WTC11 (cell line): ENCODE results near the gene SNAI1. TPM values are rescaled to one million over a fixed set of nuclear protein-coding genes. Genes with fewer than 3 reads are reported as not detected.

Experiments
- ATAC-seq: fragments of 200-7000 bp; cut with Tn5 transposase; 2 replicates; pipeline ENCODE4 v1.10.0; 2021; ENCODE audit warnings: mild to moderate bottlenecking, moderate library complexity
- CTCF ChIA-PET: fragments of 300-600 bp; sonication (Branson Sonifier 250); formaldehyde crosslinking; loops from one replicate; lab custom pipeline; 2021; ENCODE audit warnings: antibody characterized with exemption; lab: Charles Lee
- POLR2A ChIA-PET: fragments of 350-600 bp; sonication (Branson Sonifier 250); formaldehyde crosslinking; loops from one replicate; lab custom pipeline; 2021; ENCODE audit warnings: antibody characterized with exemption; lab: Charles Lee
- DNase-seq: peaks from one replicate; pipeline ENCODE4 v3.0.0; 2021; ENCODE audit warnings: low spot score
- H3K27ac Mint-ChIP-seq: 2 replicates; pipeline ENCODE4 v1.8.0; 2021; ENCODE audit warnings: mixed read lengths
- H3K27me3 Mint-ChIP-seq: 2 replicates; pipeline ENCODE4 v1.8.0; 2021; ENCODE audit warnings: low read depth, mild to moderate bottlenecking, moderate library complexity, mixed read lengths
- H3K36me3 Mint-ChIP-seq: 2 replicates; pipeline ENCODE4 v1.8.0; 2021; ENCODE audit warnings: mixed read lengths
- H3K4me1 Mint-ChIP-seq: 2 replicates; pipeline ENCODE4 v1.8.0; 2022; ENCODE audit warnings: mixed read lengths
- H3K4me3 Mint-ChIP-seq: 2 replicates; pipeline ENCODE4 v1.8.0; 2021; ENCODE audit warnings: mild to moderate bottlenecking, moderate library complexity, mixed read lengths
- H3K9me3 Mint-ChIP-seq: 2 replicates; pipeline ENCODE4 v1.8.0; 2021; ENCODE audit warnings: mixed read lengths
- EMX1 ChIP-seq: fragments of 250-450 bp; sonication (Bioruptor Pico); IDR thresholded peaks from 2 replicates; pipeline ENCODE4 v1.8.0; 2021; ENCODE audit warnings: mild to moderate bottlenecking
- FOXJ3 ChIP-seq: sonication (generic); formaldehyde crosslinking; IDR thresholded peaks from 2 replicates; pipeline ENCODE4 v1.9.0; 2021; ENCODE audit warnings: missing genetic modification reagents, mild to moderate bottlenecking, borderline replicate concordance
- GABPB1 ChIP-seq: sonication (generic); formaldehyde crosslinking; IDR thresholded peaks from 2 replicates; pipeline ENCODE4 v1.8.1; 2023; ENCODE audit warnings: mild to moderate bottlenecking, missing genetic modification reagents
- IRF1 ChIP-seq: sonication (generic); formaldehyde crosslinking; IDR thresholded peaks from 2 replicates; pipeline ENCODE4 v1.8.0; 2023; ENCODE audit warnings: missing genetic modification reagents
- IRF2 ChIP-seq: sonication (generic); formaldehyde crosslinking; IDR thresholded peaks from 2 replicates; pipeline ENCODE4 v1.8.0; 2022; ENCODE audit warnings: low read depth, missing genetic modification reagents, borderline replicate concordance
- SMAD4 ChIP-seq: sonication (generic); formaldehyde crosslinking; IDR thresholded peaks from 2 replicates; pipeline ENCODE4 v1.8.0; 2022; ENCODE audit warnings: mild to moderate bottlenecking, missing genetic modification reagents
- ZBTB21 ChIP-seq: sonication (generic); formaldehyde crosslinking; IDR thresholded peaks from 2 replicates; pipeline ENCODE4 v1.8.1; 2023; ENCODE audit warnings: mild to moderate bottlenecking, missing genetic modification reagents, borderline replicate concordance
- ZNF121 ChIP-seq: sonication (generic); formaldehyde crosslinking; IDR thresholded peaks from 2 replicates; pipeline ENCODE4 v1.8.0; 2023; ENCODE audit warnings: missing genetic modification reagents
- ZNF281 ChIP-seq: sonication (generic); formaldehyde crosslinking; IDR thresholded peaks from 2 replicates; pipeline ENCODE4 v1.8.0; 2023; ENCODE audit warnings: mild to moderate bottlenecking, missing genetic modification reagents
- ZNF317 ChIP-seq: sonication (generic); formaldehyde crosslinking; IDR thresholded peaks from 2 replicates; pipeline ENCODE4 v1.8.1; 2023; ENCODE audit warnings: low read depth, mild to moderate bottlenecking, moderate library complexity, missing genetic modification reagents, borderline replicate concordance
- ZNF532 ChIP-seq: fragments of 250-450 bp; sonication (Bioruptor Pico); IDR thresholded peaks from 2 replicates; pipeline ENCODE4 v1.9.0; 2021; ENCODE audit warnings: mild to moderate bottlenecking, borderline replicate concordance
- total RNA-seq: library from RNA; stranded (reverse); gene quantifications from 3 replicates; pipeline ENCODE4 v1.2.3, GENCODE V29; 2021
- TF ChIP-seq, protein P1 (sequence below): sonication (generic); formaldehyde crosslinking; IDR thresholded peaks from 2 replicates; pipeline ENCODE4 v1.8.1; 2023; ENCODE audit warnings: mild to moderate bottlenecking, moderate library complexity, missing genetic modification reagents

Gene SNAI1
- total RNA-seq, 1 experiment from 2014 or later, result 7.9 TPM

GRCh38 chr20:50020288-50020687, 37.5 kb downstream of the SNAI1 start (continued):
- no peak for TF ChIP-seq ZNF532 (CRISPR knock-in tag)

DNA sequence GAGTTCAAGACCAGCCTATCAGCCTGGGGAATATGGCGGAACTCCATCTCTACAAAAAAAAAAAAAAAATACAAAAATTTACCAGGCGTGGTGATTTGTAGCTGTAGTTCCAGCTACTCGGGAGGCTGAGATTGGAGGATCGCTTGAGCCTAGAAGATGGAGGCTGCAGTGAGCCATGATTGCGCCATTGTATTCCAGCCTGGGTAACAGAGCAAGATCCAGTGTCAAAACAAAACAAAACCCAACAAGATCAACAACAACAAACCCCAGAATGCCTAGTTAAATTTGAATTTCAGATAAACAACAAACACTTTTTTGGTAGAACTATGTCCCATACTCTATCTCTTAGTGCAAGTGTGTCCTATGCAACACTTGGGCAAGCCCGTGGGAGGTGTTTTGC, 39.9 kb downstream of the SNAI1 start:
- Mint-ChIP-seq H3K9me3 (no peaks in the 10 kb centered on the region), H3K4me1 (no peaks in the 10 kb centered on the region), H3K27ac (no peak overlapping the region), H3K4me3 (no peak overlapping the region), H3K36me3 (no peaks in the 10 kb centered on the region), H3K27me3 (no peaks in the 10 kb centered on the region)
- TF ChIP-seq GABPB1 (CRISPR knock-in tag) (no peak), ZBTB21 (CRISPR knock-in tag) (no peak), ZNF317 (CRISPR knock-in tag) (no peak), EMX1 (CRISPR knock-in tag) (no peak), IRF2 (CRISPR knock-in tag) (no peak), ZNF281 (CRISPR knock-in tag) (no peak)
- ATAC-seq (no peak), DNase-seq (no peak)
- CTCF ChIA-PET, result interaction anchor here (1.6 kb wide), 1 partner anchor 49 kb away, joined by 4 read pairs; no protein-coding TSS in a partner anchor
- POLR2A ChIA-PET, result interaction anchor here (0.7 kb wide), 1 partner anchor 10 kb away, joined by 3 read pairs; no protein-coding TSS in a partner anchor

DNA sequence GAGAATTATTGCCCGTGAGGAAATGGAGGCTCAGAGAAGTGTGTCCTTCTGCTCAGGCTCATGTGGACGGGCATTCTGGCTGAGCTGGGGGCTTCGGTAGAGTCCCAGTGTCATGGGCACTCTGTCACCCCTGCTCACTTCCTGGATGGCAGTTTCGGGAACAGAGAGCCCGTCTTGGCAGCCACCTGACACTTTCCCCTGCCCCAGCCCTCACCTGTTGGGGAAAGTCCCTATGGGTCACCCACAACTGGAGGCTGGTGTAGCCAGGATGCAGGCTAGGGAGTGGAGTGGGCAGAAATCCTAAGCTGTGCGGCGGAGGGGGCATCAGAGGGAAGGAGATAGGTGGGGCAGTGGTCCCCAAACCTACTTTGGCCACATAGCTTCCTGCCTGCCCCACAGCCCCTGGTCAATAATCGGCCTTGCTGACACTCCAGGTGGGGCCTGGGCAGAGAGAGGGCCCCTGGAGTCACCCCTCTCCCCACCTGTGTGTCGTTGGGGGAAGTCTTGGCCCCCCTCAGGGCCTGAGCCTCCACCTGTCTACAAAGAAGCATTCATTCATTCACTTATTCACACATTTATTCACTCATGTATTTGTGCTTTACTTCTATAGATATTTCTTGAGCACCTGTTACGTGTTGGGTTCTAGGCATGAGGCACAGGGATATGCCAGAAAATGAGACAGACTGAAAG, 40.5 kb downstream of the SNAI1 start:
- TF ChIP-seq, protein P1, sequence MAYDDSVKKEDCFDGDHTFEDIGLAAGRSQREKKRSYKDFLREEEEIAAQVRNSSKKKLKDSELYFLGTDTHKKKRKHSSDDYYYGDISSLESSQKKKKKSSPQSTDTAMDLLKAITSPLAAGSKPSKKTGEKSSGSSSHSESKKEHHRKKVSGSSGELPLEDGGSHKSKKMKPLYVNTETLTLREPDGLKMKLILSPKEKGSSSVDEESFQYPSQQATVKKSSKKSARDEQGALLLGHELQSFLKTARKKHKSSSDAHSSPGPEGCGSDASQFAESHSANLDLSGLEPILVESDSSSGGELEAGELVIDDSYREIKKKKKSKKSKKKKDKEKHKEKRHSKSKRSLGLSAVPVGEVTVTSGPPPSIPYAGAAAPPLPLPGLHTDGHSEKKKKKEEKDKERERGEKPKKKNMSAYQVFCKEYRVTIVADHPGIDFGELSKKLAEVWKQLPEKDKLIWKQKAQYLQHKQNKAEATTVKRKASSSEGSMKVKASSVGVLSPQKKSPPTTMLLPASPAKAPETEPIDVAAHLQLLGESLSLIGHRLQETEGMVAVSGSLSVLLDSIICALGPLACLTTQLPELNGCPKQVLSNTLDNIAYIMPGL (CRISPR knock-in tag), result no peak
- TF ChIP-seq ZNF121 (no peak), IRF1 (CRISPR knock-in tag) (no peak), FOXJ3 (no peak), SMAD4 (CRISPR knock-in tag) (no peak)
- TF ChIP-seq, all 79 proteins: peak for 0
- Mint-ChIP-seq H3K36me3 (no peaks in the 10 kb centered on the region), H3K4me1 (no peaks in the 10 kb centered on the region), H3K27ac (no peak overlapping the region), H3K9me3 (no peaks in the 10 kb centered on the region), H3K4me3 (no peak overlapping the region), H3K27me3 (no peaks in the 10 kb centered on the region)
- POLR2A ChIA-PET, result no interaction called here
- no peak for ATAC-seq
- DNase-seq, result no peak
- CTCF ChIA-PET, result interaction anchor here (1.6 kb wide), 1 partner anchor 48 kb away, joined by 4 read pairs; no protein-coding TSS in a partner anchor
